Neural progenitor cell (in vitro differentiated cells): ENCODE data around the gene PRPH2.

Experiments
- EZH2 ChIP-seq: fragments of 200-600 bp; sonication (generic); IDR thresholded peaks from 2 replicates; pipeline ENCODE4 v1.6.1; 2017; ENCODE audit warnings: antibody characterized with exemption, mild to moderate bottlenecking, moderate library complexity
- EZH2phosphoT487 ChIP-seq: fragments of 200-600 bp; sonication (generic); IDR thresholded peaks from 2 replicates; pipeline ENCODE4 v1.6.1; 2017; ENCODE audit warnings: antibody characterized with exemption
- TF ChIP-seq, protein P1 (sequence below): fragments of 200-600 bp; sonication (generic); IDR thresholded peaks from 2 replicates; pipeline ENCODE4 v1.5.1; 2017; ENCODE audit warnings: antibody characterized with exemption, mild to moderate bottlenecking

GRCh38 chr6:42758756-42759430 lies 36.5 kb upstream of the PRPH2 start:
- TF ChIP-seq, protein P1, sequence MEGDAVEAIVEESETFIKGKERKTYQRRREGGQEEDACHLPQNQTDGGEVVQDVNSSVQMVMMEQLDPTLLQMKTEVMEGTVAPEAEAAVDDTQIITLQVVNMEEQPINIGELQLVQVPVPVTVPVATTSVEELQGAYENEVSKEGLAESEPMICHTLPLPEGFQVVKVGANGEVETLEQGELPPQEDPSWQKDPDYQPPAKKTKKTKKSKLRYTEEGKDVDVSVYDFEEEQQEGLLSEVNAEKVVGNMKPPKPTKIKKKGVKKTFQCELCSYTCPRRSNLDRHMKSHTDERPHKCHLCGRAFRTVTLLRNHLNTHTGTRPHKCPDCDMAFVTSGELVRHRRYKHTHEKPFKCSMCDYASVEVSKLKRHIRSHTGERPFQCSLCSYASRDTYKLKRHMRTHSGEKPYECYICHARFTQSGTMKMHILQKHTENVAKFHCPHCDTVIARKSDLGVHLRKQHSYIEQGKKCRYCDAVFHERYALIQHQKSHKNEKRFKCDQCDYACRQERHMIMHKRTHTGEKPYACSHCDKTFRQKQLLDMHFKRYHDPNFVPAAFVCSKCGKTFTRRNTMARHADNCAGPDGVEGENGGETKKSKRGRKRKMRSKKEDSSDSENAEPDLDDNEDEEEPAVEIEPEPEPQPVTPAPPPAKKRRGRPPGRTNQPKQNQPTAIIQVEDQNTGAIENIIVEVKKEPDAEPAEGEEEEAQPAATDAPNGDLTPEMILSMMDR = no peak
- no peak for TF ChIP-seq EZH2
- TF ChIP-seq EZH2phosphoT487 = no peak
